Measurements from ENCODE around the gene ARHGAP23.

ARHGAP23 gene, protein sequence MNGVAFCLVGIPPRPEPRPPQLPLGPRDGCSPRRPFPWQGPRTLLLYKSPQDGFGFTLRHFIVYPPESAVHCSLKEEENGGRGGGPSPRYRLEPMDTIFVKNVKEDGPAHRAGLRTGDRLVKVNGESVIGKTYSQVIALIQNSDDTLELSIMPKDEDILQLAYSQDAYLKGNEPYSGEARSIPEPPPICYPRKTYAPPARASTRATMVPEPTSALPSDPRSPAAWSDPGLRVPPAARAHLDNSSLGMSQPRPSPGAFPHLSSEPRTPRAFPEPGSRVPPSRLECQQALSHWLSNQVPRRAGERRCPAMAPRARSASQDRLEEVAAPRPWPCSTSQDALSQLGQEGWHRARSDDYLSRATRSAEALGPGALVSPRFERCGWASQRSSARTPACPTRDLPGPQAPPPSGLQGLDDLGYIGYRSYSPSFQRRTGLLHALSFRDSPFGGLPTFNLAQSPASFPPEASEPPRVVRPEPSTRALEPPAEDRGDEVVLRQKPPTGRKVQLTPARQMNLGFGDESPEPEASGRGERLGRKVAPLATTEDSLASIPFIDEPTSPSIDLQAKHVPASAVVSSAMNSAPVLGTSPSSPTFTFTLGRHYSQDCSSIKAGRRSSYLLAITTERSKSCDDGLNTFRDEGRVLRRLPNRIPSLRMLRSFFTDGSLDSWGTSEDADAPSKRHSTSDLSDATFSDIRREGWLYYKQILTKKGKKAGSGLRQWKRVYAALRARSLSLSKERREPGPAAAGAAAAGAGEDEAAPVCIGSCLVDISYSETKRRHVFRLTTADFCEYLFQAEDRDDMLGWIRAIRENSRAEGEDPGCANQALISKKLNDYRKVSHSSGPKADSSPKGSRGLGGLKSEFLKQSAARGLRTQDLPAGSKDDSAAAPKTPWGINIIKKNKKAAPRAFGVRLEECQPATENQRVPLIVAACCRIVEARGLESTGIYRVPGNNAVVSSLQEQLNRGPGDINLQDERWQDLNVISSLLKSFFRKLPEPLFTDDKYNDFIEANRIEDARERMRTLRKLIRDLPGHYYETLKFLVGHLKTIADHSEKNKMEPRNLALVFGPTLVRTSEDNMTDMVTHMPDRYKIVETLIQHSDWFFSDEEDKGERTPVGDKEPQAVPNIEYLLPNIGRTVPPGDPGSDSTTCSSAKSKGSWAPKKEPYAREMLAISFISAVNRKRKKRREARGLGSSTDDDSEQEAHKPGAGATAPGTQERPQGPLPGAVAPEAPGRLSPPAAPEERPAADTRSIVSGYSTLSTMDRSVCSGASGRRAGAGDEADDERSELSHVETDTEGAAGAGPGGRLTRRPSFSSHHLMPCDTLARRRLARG (N-terminal part only)

GRCh38 chr17:38428112-38428642 lies at the start of gene ARHGAP23:
Gene ARHGAP23 (plus strand): TSS chr17:38428464. CDS start chr17:38428486, 22 bp downstream.
- DNase-seq (ENCODE audit: low spot score) = no peak

DNA sequence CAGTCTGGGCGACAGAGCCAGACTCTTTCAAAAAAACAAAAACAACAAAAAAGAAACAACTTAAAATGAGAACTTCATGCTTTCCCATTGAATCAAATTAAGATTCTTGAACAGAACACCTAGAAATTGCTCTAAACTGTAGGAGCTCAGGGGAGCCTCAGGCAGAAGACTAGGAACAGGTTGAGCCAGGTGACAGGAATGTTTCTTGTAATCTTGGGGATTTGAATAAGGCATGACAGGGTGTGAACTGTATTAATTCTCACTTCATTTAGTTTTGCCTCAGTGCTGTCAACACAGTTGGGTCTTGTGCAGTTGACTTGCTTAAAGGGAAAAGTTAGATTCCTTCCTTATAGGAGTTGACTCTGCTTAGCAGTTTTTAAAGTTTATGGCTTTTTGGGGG lies 48.8 kb upstream of the ARHGAP23 start:
- no peak for DNase-seq (ENCODE audit: low spot score)

DNA sequence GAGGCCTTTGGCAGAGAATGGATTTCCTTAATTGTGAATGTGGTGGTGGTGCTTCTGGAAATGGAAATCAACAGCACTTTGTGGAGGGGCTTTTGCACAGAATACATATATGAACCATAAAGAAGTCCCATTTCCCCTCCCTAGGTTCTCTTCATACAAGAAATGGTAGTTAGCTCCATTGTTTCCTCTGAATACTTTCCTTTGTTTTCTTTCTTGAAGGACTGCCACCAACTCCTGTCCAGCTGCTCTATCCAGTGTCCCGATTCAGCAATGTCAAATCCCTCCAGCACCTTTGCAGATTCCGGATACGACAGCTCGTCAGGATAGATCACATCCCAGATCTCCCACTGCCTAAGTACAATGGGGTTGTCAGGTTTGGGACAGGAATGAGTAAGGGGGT lies 33.2 kb upstream of the ARHGAP23 start:
- no peak for DNase-seq (ENCODE audit: low spot score)

DNA sequence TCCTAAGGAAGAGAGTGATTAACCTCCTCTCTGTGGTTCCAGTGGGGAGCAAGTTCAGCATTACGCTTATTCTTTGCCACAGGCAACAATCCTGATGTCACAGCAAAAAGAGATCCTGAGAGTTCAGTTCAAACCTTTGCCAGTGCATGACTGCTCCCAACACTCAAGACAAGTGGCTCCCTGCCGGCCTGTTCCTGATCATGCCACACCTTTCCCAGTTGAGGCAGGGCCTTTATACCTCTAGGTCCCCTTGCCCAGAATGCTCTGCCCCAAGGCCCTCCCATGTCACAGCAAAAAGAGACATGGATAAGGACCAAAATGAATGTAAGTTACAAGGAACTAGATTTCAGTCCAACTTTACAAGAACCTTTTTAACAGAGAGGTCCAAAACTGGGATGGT lies 31.0 kb upstream of the ARHGAP23 start:
- no peak for DNase-seq (ENCODE audit: low spot score)

DNA sequence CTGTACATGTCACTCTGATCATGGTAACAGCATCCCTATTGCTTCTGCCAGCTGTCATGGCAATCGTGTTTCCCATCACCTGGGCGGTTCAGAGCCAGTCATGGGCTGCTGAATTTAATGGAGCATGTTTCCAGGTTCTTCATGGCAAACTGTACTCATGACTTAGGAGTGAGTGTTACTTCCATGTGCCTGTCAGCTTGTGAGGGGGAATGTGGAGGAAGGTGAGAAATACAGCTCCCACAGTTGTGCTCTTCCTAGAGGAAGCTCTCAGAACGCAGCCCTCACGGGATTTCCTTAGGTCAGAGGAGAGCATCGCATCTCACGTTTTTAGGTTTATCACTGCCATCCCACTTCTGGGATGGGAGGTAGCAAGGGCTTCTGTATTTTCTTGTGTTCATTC lies 28.0 kb upstream of the ARHGAP23 start:
- no peak for DNase-seq (ENCODE audit: low spot score)

DNA sequence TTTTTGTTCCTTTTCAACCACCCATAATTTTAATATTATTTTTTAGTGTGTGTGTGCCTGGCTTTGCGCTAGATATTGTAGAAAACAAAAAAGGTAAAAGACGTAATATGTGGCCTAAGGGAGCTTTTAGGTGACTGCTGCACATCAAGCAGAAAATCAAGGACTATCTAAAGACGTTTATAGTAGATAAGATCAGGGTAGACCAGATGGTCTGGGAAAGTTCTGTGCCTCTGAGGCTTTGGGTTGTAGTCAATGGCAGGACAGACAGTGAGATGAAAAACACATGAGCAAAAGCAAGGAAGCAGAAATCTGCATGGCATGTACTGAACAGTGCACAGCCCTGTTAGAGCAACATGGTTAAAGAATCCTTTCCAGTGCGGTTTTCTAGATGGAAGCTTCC lies 26.8 kb upstream of the ARHGAP23 start:
- DNase-seq (ENCODE audit: low spot score) = no peak

DNA sequence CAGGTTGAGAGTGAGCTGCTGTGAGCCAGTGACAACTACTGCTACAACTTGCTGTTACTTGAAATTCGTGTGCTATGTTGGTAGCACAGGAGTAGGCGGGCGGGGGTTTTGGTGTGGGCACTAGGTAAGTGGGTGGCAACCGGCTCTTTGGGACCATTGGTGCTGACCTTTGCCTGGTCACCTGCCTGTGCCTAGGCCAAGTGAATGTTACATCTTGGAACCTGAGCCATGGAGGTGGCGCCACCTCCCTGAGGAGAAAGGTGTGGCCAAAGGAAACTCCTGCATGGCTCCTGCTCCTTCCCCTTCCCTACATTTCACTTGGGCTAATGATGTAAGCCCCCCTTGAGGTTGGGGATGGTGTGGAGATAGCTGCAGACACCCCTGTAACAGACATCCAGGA lies 25.4 kb upstream of the ARHGAP23 start:
- DNase-seq (ENCODE audit: low spot score) = no peak

DNA sequence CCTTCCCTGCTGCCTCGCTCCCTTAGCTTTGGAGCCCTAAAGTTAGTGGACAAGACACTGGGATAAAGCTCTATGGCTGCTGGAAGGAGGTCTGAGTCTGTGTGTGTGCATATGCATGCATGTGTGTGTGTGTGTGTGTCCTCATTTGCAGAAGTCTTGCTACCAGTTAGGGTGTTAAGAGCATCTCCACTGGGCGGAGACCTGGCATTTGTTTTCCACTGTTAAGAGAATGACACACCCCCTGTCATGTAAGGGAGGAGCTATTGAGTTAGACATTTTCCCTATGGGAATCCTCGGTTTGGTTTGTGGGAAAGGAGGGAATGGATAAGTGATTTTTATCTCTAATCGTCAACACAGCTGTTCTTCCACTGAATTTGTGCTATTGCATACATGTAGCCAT lies 24.8 kb upstream of the ARHGAP23 start:
- no peak for DNase-seq (ENCODE audit: low spot score)

DNA sequence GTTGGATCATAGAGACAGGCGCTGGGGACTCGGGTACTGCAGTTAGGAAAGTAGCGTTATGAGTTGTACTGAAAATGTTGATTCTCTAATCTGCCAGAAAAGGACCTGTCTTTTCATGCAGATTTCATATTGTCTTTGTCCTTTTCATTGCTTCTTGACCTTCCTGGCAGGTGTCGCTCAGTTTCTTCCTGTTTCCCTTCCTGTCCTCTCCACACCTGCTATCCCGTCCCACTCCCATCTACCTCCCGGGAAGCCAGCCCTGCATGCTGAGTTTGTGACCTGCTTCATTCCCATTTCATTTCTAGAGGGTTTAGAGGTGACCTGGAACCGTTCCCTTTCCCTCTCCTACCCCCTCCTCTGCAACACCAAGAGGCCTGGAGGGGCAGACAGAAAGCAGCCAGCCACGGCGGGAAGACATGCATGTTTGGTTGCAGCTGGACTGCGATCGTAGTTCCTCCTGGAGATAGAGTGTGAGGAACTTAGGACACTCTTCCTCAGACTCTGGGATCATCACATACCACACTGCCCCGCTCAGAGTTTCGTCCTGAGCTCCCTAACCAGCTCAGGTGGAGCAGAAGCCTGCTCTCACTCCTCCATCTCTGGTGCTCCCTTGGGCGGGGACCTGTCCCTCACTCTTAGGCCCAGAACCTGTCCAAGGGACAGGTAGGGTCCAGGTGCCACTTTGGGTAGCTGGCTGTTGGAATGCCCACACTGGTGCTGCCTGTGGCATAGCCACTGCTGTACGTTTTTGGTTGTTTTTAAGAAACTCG lies 23.9 kb upstream of the ARHGAP23 start:
- no peak for DNase-seq (ENCODE audit: low spot score)

DNA sequence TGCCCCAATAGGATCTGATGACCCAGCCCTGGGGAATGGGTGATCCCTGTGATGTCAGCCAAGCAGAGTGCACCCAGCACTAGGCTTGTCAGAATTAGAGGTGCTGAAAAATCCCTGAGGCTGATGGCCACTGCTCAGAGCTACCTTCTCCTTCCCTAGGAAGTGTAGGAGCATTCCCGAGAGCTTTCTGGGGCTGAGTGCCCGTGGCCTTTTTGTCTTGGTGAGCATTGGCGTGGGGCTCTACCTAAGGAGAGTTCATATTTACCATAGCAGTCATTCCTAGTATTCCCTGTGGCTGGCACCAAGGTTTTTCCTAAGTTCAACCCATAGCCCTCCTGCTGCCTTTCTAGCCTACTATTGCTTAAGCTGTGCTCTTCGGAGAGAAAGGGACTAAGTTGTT lies 22.6 kb upstream of the ARHGAP23 start:
- DNase-seq (ENCODE audit: low spot score) = no peak

GRCh38 chr17:38410201-38410600 lies 18.1 kb upstream of the ARHGAP23 start:
- DNase-seq (ENCODE audit: low spot score) = no peak

- DNase-seq (ENCODE audit: low spot score) = no peak
Measured at GRCh38 chr17:38415250-38416194, 12.7 kb upstream of the ARHGAP23 start.

DNA sequence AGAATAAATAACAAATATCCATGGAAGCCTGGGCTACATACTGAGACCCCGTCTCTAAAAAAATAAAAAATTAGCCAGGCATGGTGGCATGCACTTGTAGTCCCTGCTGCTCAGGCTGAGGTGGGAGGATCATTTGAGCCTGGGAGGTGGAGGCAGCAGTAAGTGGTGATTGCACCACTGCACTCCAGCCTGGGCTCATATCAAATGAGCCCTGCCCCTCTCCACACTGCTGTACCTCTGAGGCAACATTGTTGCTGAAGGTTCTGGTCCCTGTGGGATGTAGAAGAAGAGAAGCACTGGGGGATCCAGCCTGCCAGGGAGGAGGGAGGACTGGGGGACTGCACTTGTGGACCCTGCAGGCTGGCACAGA lies 11.4 kb upstream of the ARHGAP23 start:
- DNase-seq (ENCODE audit: low spot score) = no peak

DNA sequence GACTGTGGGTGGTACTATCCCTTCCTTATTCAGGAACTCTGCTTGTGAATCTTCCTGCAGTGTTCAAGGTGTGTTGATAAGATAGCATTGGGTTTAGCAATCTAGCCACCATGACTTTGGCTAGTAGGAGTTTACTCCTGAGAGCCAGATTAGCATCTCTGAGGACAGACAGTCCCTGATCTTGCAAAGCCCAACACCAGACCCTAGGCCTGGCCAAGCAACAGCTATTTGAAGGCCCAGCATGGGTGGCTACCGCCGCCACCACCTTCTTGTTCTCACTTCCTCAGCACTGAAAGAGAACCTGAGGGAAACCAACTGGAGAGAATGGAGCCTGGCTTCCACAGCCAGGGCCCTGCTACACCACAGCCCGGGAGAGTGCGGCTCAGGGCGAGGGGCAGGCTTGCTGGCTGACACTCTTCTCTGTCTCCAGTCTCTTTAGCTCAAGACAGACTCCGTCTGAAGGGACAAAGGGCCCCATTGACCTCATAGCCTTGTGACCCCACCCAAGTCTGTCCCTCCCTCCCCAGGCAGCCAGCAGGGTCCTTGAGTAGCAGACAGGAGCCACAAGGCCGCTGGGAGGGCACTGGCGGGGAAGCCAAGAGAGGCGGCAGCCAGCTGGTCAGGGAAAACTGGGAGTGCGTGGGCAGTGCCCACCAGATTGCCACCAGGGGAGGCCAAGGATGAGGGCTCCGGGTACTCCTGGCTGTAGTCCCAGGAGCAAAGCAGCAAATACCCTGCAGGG lies 10.9 kb upstream of the ARHGAP23 start:
- DNase-seq (ENCODE audit: low spot score) = no peak

DNA sequence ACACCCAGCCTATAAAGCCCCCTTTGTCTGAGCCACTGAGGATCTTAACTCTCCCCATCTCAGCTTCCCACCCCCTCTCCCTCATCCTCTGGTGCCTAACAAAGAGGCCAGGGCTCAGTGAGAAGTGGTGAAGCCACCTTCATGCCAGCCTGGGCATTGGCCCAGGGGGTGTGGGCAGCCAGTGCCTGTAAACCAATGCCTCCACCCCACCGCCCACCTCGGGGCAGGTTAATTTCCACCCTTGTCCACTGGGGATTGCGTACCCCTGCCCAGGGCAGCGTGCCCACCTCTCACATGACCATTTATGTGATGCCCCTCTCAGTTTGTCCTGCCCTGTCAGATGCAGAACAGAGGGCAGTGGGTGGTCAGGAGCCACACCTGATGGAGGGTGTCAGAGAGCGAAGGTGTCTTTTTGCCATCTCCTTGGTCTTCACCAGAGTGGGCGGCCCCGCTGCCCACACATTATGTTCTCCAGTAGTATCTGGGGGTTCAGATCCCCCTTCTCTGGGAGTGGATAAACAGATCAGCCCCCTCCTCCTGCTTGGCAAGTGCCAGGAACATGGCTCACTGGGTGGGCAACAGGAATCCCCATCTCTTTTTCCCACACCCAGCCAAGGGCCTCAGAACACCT lies 10.1 kb upstream of the ARHGAP23 start:
- no peak for DNase-seq (ENCODE audit: low spot score)

DNA sequence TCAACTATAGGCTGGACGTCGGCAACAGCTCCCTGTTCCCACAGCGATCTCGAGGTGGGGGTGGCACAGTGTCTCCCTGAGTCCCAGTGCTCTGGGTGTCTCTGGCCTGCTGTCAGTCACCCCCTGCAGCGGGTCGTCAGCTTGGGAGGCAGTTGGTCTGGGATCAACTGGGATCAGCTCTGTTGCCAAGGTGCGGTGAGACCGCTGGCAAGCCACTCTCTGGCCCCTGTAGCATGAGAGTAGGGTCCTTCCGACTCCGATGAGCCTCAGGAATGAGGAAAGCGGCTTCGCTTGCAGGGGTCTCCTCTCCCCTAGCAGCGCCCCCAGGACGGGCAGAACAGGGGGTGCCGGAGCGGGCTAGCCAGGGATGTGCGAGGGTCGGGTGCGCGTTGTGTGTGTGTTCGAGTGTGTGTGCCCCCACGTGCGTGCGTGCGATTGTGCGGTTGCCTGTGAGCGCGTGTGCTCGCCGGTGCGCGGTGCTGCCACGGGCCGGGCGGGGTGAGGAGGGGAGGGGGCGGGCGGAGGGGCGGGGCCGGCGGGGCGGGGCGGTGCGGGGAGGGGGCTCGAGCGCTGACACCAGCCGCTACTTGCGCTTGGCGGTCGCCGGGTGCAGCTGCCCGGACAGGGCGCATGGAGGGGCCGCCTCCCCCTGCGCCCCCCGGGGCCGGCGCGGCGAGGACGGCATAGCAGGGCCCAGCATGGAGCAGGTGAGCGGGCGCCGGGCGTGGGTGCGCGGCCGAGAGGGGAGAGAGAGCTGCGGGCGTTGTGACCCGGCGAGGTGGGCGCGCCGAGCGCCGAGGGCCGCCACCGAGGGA lies 9.4 kb upstream of the ARHGAP23 start:
- DNase-seq (ENCODE audit: low spot score) = no peak

DNA sequence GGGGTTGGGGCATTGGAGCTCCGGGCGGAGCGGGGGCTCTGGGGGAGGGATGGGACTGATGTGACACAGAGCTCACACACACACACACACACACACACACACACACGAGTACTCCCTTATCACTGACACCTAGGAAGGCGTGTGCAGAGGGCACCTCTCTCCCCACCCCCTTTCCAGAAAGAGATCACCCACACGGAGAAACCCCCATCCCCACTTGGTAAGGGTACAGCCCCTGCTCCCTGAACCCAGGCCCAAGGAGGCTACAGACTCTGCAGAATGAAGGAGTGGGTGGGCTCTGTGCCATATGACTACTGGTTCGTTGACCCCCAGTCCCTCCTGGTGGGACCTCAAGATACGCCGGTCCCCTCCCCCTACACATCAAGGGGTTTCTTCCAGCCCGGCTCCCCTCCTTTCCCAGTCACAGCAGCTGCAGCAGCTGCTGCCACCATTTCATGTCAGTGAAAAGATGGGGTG lies 8.7 kb upstream of the ARHGAP23 start:
- DNase-seq (ENCODE audit: low spot score) = no peak

DNA sequence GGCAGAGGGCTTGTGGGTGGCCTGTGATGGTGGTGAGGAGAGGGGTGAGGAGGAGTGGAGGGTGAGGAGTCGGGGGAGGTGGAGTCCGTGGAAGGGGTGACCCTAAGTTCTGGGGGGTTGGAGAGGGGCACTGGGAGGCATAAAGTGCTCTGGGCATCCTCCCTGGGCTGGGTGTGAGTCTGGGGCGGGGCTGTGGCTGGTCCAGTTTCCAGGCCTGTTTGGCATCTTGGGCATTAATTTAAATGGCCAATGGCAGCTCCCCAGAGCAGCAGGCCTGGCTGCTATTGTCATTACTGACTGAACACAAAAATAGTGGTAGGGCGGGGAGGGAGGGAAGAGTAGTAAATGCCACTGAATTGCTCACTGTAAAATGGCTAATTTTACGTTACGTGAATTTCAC lies 7.7 kb upstream of the ARHGAP23 start:
- no peak for DNase-seq (ENCODE audit: low spot score)
